ENCODE data around the gene SIGLEC9. TPM values are rescaled to one million over a fixed set of nuclear protein-coding genes. Genes with fewer than 3 reads are reported as not detected.
"Not testable (repeated sequence)": the region's sequence is repeated elsewhere in the genome, so short reads cannot be mapped to it uniquely, and the experiment has no call there.

SIGLEC9 gene
- total RNA-seq, 1 experiment from 2014 or later = not detected

- no peak for DNase-seq (ENCODE audit: low read depth)
Measured at GRCh38 chr19:51123381-51123800, 1.3 kb upstream of the SIGLEC9 start.

GRCh38 chr19:51123802-51124201 lies 904 bp upstream of the SIGLEC9 start:
- DNase-seq (ENCODE audit: low read depth) = no peak

GRCh38 chr19:51124216-51124615 lies 490 bp upstream of the SIGLEC9 start:
- DNase-seq (ENCODE audit: low read depth) = no peak

GRCh38 chr19:51125421-51126075 lies 842 bp downstream of the SIGLEC9 start:
- no peak for DNase-seq (ENCODE audit: low read depth)

GRCh38 chr19:51127032-51127431 lies 2.3 kb downstream of the SIGLEC9 start:
- no peak for DNase-seq (ENCODE audit: low read depth)

GRCh38 chr19:51127755-51128154 lies 3.0 kb downstream of the SIGLEC9 start:
- peak; percentile 48 for DNase-seq (ENCODE audit: low read depth)

GRCh38 chr19:51128227-51128626 lies 3.5 kb downstream of the SIGLEC9 start:
- DNase-seq (ENCODE audit: low read depth) = no peak

- DNase-seq (ENCODE audit: low read depth) = no peak
Measured at GRCh38 chr19:51129716-51130115, 5.0 kb downstream of the SIGLEC9 start.

GRCh38 chr19:51131780-51132680 lies 7.3 kb downstream of the SIGLEC9 start:
- peak; percentile 85 for DNase-seq (ENCODE audit: low read depth)

- DNase-seq (ENCODE audit: low read depth) = no peak
Measured at GRCh38 chr19:51135004-51135403, 10.3 kb downstream of the SIGLEC9 start.

- DNase-seq (ENCODE audit: low read depth) = no peak
Measured at GRCh38 chr19:51135986-51136762, 11.5 kb downstream of the SIGLEC9 start.

- no peak for DNase-seq (ENCODE audit: low read depth)
Measured at GRCh38 chr19:51136851-51137551, 12.3 kb downstream of the SIGLEC9 start.

- no peak for DNase-seq (ENCODE audit: low read depth)
Measured at GRCh38 chr19:51137792-51138425, 13.2 kb downstream of the SIGLEC9 start.

- DNase-seq (ENCODE audit: low read depth) = no peak
Measured at GRCh38 chr19:51138549-51138979, 13.9 kb downstream of the SIGLEC9 start.

GRCh38 chr19:51139299-51140014 lies 14.8 kb downstream of the SIGLEC9 start:
- DNase-seq (ENCODE audit: low read depth) = no peak

- no peak for DNase-seq (ENCODE audit: low read depth)
Measured at GRCh38 chr19:51140441-51140840, 15.7 kb downstream of the SIGLEC9 start.

GRCh38 chr19:51141181-51141580 lies 16.5 kb downstream of the SIGLEC9 start:
- DNase-seq (ENCODE audit: low read depth) = no peak

- DNase-seq (ENCODE audit: low read depth) = no peak
Measured at GRCh38 chr19:51142119-51142518, 17.4 kb downstream of the SIGLEC9 start, which contains the start of gene SIGLEC7. Gene SIGLEC7 (plus strand): TSS chr19:51142301. CDS start chr19:51142370, 69 bp downstream.

- DNase-seq (ENCODE audit: low read depth) = not testable (repeated sequence)
Measured at GRCh38 chr19:51142809-51143475, 18.2 kb downstream of the SIGLEC9 start.

- DNase-seq (ENCODE audit: low read depth) = no peak
Measured at GRCh38 chr19:51143486-51143885, 18.8 kb downstream of the SIGLEC9 start.

Data from RPMI7951 (cell line).